Stimulated activated CD4-positive, alpha-beta T cell treated with anti-CD3 and anti-CD28 coated beads, Interleukin-12 subunit alpha, Interleukin-12 subunit beta, amount 100 ng/mL, for 24 hours (primary cell): ENCODE data around the gene SIPA1.

Experiments
- DNase-seq, 2 experiments: peaks; one replicate each; pipeline ENCODE4 v3.0.0-alpha.2; 2020; ENCODE audit warnings: low read depth in 2 of 2

Gene SIPA1

GRCh38 chr11:65643971-65644370 is 6.1 kb downstream of the SIPA1 start:
- no peak for DNase-seq

GRCh38 chr11:65644837-65645236 is 6.9 kb downstream of the SIPA1 start:
- DNase-seq, result no peak

GRCh38 chr11:65645710-65646109 is 7.8 kb downstream of the SIPA1 start:
- no peak for DNase-seq

GRCh38 chr11:65646288-65646957 is 8.5 kb downstream of the SIPA1 start:
- no peak for DNase-seq

- no peak for DNase-seq
These were observed 9.2 kb downstream of the SIPA1 start for GRCh38 chr11:65646958-65647701.

GRCh38 chr11:65648997-65649493 is 11.1 kb downstream of the SIPA1 start:
- no peak for DNase-seq

GRCh38 chr11:65649656-65650546 is 12.0 kb downstream of the SIPA1 start:
- no peak for DNase-seq

GRCh38 chr11:65650547-65651338 is 12.8 kb downstream of the SIPA1 start:
- no peak for DNase-seq

- no peak for DNase-seq
These were observed 13.4 kb downstream of the SIPA1 start for GRCh38 chr11:65651339-65651588.

- DNase-seq, result no peak
These were observed 13.9 kb downstream of the SIPA1 start for GRCh38 chr11:65651589-65652510.

GRCh38 chr11:65652511-65653228 is 14.8 kb downstream of the SIPA1 start:
- DNase-seq, result peak; percentile 91 to 94

- DNase-seq, result no peak
These were observed 15.6 kb downstream of the SIPA1 start for GRCh38 chr11:65653229-65654225.

- no peak for DNase-seq
These were observed 16.8 kb downstream of the SIPA1 start for GRCh38 chr11:65654375-65655349.

GRCh38 chr11:65655570-65656332 is 17.9 kb downstream of the SIPA1 start:
- no peak for DNase-seq

- DNase-seq, result no peak
These were observed 19.5 kb downstream of the SIPA1 start for GRCh38 chr11:65657426-65657825.

- DNase-seq, result no peak
These were observed 20.5 kb downstream of the SIPA1 start for GRCh38 chr11:65658174-65659021.
